GM18520 (cell line): ENCODE measurements around the gene ATP2B3.
"Not testable (repeated sequence)": the region's sequence is repeated elsewhere in the genome, so short reads cannot be mapped to it uniquely, and the experiment has no call there.

Experiments
- ATAC-seq: cut with Tn5 transposase; IDR thresholded peaks from one replicate; pipeline ENCODE4 v1.9.1; 2021; ENCODE audit not compliant: unreplicated experiment

The ATP2B3 gene

GRCh38 chrX:153592091-153592833 lies 74.8 kb downstream of the ATP2B3 start:
- ATAC-seq, result no peak

- no peak for ATAC-seq
Observed at GRCh38 chrX:153592966-153593688, 75.7 kb downstream of the ATP2B3 start.

- ATAC-seq, result no peak
Observed at GRCh38 chrX:153593811-153594500, 76.5 kb downstream of the ATP2B3 start.

- ATAC-seq, result no peak
Observed at GRCh38 chrX:153595387-153595786, 77.9 kb downstream of the ATP2B3 start.

GRCh38 chrX:153595859-153596857 lies 78.7 kb downstream of the ATP2B3 start:
- ATAC-seq, result no peak

- ATAC-seq, result no peak
Observed at GRCh38 chrX:153596981-153597750, 79.7 kb downstream of the ATP2B3 start.

GRCh38 chrX:153598541-153599191 lies 81.2 kb downstream of the ATP2B3 start, which contains the start of gene CCNQ:
Gene CCNQ, minus strand, starts transcription at chrX:153599139. Its CDS starts 66 bp downstream, at chrX:153599073.
- ATAC-seq, result peak; percentile 34

- ATAC-seq, result peak; percentile 76
Observed at GRCh38 chrX:153599192-153600031, 82.0 kb downstream of the ATP2B3 start.

- ATAC-seq, result no peak
Observed at GRCh38 chrX:153600032-153600373, 82.6 kb downstream of the ATP2B3 start.

- no peak for ATAC-seq
Observed at GRCh38 chrX:153600921-153601320, 83.5 kb downstream of the ATP2B3 start.

- ATAC-seq, result no peak
Observed at GRCh38 chrX:153601511-153602110, 84.2 kb downstream of the ATP2B3 start.

GRCh38 chrX:153602601-153603000 lies 85.2 kb downstream of the ATP2B3 start:
- ATAC-seq, result no peak

GRCh38 chrX:153603131-153603656 lies 85.8 kb downstream of the ATP2B3 start:
- ATAC-seq, result no peak

- not testable (repeated sequence) for ATAC-seq
Observed at GRCh38 chrX:153604666-153605380, 87.4 kb downstream of the ATP2B3 start.

GRCh38 chrX:153606503-153606902 lies 89.1 kb downstream of the ATP2B3 start:
- ATAC-seq, result no peak

GRCh38 chrX:153608376-153608775 lies 90.9 kb downstream of the ATP2B3 start:
- ATAC-seq, result no peak

GRCh38 chrX:153608806-153609205 lies 91.4 kb downstream of the ATP2B3 start:
- no peak for ATAC-seq
